ENCODE results near the gene REPS2.

DNA sequence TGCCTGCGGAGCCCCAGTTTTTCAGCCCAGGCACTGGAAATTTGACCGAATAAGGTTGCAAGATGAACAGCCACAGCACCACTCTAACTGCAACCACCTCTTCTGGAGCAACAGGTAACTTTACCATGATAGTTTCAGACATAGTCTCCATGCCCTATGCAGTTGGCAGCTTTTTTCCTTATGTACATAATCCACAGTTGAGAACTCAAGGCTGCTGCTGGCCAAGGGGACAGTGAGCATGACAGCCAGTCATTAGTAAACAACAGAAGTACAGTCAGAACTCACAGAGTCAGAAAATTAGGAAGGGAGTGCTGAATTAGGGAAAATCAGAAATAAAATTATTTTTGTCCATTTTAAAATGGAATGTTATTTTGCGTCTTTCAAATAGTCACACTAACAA, 235.9 kb downstream of the REPS2 start:
- TF ChIP-seq POLR2A (IDR thresholded peaks at IDR 0.05): no peak
- no peak for TF ChIP-seq POLR2AphosphoS5 (IDR thresholded peaks at IDR 0.05)

All from upper lobe of left lung (tissue), 4 donors.